ENCODE results near the gene SSPN. TPM values are rescaled to one million over a fixed set of nuclear protein-coding genes. Genes with fewer than 3 reads are reported as not detected.
A peak's percentile ranks its signal among the peaks of the same experiment; 100 is the strongest.
"Not testable (repeated sequence)": the region's sequence is repeated elsewhere in the genome, so short reads cannot be mapped to it uniquely, and the experiment has no call there.

SSPN gene
- total RNA-seq, 1 donor from 2014 or later = not detected

DNA sequence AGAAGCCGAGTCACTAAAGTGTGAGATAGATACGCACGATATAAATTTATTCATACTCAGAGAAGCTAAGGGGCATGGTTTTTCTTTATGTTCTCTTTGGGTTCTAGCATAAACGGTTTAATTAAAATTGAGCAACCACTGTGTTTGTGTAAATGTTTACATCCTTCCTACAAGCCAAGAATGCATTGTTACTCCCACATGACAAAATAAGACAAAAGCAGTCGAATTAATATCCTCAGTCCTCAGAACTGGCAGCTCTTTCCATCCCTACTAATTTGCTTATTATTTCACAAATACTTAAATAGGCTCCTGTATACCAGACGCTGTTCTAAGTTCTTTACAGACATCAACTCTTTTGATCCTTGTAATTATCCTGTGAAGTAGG is 32.0 kb downstream of the SSPN start:
- intact Hi-C loops (cut with micrococcal nuclease) = no loop called here

DNA sequence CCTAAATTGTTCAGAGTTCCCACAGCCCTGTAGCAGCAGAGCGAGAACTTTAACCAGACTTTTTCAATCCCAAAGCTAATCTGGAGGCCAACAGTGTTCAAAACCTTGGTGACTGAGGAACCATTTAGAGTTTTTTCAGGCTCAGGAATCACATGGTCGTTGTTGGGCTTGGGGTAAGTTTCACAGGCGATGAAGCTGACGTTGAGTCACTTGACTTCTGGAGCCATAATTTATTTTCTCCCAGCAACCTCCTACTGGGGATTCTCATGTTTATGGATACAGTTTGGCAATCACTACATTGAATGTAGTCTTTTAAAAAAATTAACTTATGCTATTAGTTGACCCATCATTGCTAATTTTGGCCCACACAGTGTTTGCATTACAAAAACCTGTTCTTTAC is 34.5 kb downstream of the SSPN start:
- H3K4me1 Mint-ChIP-seq = no peaks in the 10 kb centered on the region
- H3K27ac Mint-ChIP-seq = no peak overlapping the region
- H3K4me3 Mint-ChIP-seq = no peak overlapping the region
- intact Hi-C loops (cut with micrococcal nuclease) = no loop called here
- H3K36me3 Mint-ChIP-seq (ENCODE audit: low read depth) = no peaks in the 10 kb centered on the region
- peaks cover 44% of the 10 kb centered on the region for H3K27me3 Mint-ChIP-seq
- H3K9me3 Mint-ChIP-seq = no peaks in the 10 kb centered on the region
- no peak for DNase-seq

More for the DNA sequence above, 32.0 kb downstream of the SSPN start:
- Mint-ChIP-seq H3K36me3 (ENCODE audit: low read depth) (no peaks in the 10 kb centered on the region), H3K4me1 (no peaks in the 10 kb centered on the region), H3K27ac (no peak overlapping the region), H3K4me3 (no peak overlapping the region), H3K27me3 (peaks cover 44% of the 10 kb centered on the region), H3K9me3 (no peaks in the 10 kb centered on the region)
- no peak for DNase-seq

DNA sequence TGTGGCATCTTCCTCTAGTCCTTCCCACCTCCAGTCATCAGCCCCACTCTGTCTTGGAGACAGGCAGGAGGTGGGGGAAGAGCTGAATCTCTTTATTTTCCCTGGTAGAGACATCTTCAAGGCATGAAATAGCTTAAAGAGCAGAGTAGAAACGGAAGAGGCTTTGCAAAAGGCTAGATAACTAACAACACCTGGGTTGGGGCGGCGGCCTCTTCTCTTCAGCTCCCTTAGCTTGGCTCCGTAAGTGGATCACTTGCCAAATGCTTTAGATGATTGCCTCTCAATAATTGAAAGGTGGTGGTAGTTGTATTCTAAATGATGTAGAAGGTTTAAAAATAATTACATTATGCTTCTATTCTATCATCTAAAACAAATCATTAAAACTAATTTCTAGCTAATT is 36.1 kb downstream of the SSPN start:
- Mint-ChIP-seq H3K36me3 (ENCODE audit: low read depth) (no peaks in the 10 kb centered on the region), H3K4me3 (no peak overlapping the region), H3K4me1 (no peaks in the 10 kb centered on the region), H3K27me3 (peaks cover 40% of the 10 kb centered on the region), H3K9me3 (peaks cover 3% of the 10 kb centered on the region), H3K27ac (no peak overlapping the region)
- intact Hi-C loops (cut with micrococcal nuclease) = no loop called here
- no peak for DNase-seq

DNA sequence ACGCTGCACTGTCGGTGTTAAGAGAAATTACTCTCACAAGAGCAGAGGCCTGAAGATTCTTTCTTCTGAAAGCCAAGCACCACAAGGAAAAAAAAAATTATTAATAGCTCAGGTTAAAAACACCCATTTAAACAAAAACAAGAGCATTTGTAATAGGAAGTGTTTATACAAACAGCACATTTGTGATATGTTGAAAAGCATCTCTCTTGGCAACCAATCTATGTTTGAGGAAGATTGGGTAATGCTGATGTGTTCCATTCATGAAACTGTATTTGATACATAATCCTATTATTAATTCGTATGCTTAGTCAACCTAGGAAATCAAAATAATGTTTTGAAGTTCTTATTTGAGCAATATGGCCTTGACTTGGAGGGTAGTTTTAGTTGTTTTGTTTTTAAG is 36.5 kb downstream of the SSPN start:
- intact Hi-C loops (cut with micrococcal nuclease) = no loop called here
- H3K4me1 Mint-ChIP-seq = no peaks in the 10 kb centered on the region
- peaks cover 38% of the 10 kb centered on the region for H3K27me3 Mint-ChIP-seq
- H3K4me3 Mint-ChIP-seq = no peak overlapping the region
- H3K27ac Mint-ChIP-seq = no peak overlapping the region
- H3K36me3 Mint-ChIP-seq (ENCODE audit: low read depth) = no peaks in the 10 kb centered on the region
- no peak for DNase-seq
- H3K9me3 Mint-ChIP-seq = peaks cover 3% of the 10 kb centered on the region

DNA sequence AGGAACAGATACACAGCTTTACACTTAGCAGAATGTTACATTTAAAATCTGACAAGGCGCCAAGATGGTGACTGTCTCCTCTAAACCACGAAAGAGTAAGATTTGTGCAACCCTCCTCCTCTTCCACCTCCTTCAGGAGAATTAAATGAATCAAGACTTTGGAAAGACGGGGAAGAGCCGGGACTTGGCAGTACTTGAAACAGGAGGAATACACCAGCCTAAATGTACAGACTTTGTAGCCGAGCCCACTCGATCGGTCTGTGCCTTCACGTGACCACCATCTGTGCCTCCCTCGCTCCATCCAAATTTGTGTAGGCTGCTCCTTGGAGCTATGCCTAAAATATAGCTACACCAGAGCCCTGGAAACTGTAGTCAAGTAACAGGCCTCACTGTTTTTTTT is 38.3 kb downstream of the SSPN start:
- peaks cover 3% of the 10 kb centered on the region for H3K9me3 Mint-ChIP-seq

DNA sequence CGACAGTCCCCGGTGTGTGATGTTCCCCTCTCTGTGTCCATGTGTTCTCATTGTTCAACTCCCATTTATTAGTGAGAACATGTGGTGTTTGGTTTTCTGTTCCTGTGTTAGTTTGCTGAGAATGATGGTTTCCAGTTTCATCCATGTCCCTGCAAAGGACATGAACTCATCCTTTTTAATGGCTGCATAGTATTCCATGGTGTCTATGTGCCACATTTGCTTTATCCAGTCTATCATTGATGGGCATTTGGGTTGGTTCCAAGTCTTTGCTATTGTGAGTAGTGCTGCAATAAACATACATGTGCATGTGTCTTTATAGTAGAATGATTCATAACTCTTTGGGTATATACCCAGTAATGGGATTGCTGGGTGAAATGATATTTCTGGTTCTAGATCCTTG is 40.1 kb downstream of the SSPN start:
- H3K27me3 Mint-ChIP-seq = peaks cover 22% of the 10 kb centered on the region
- H3K36me3 Mint-ChIP-seq (ENCODE audit: low read depth); H3K27ac Mint-ChIP-seq; H3K4me3 Mint-ChIP-seq; H3K4me1 Mint-ChIP-seq; H3K9me3 Mint-ChIP-seq; DNase-seq; intact Hi-C loops (cut with micrococcal nuclease): not testable (repeated sequence)

More for the DNA sequence above, 38.3 kb downstream of the SSPN start:
- Mint-ChIP-seq H3K4me1 (no peaks in the 10 kb centered on the region), H3K27me3 (peaks cover 24% of the 10 kb centered on the region), H3K4me3 (no peak overlapping the region), H3K27ac (no peak overlapping the region), H3K36me3 (ENCODE audit: low read depth) (no peaks in the 10 kb centered on the region)
- peak; percentile 50 for DNase-seq
- intact Hi-C loops (cut with micrococcal nuclease) = no loop called here

DNA sequence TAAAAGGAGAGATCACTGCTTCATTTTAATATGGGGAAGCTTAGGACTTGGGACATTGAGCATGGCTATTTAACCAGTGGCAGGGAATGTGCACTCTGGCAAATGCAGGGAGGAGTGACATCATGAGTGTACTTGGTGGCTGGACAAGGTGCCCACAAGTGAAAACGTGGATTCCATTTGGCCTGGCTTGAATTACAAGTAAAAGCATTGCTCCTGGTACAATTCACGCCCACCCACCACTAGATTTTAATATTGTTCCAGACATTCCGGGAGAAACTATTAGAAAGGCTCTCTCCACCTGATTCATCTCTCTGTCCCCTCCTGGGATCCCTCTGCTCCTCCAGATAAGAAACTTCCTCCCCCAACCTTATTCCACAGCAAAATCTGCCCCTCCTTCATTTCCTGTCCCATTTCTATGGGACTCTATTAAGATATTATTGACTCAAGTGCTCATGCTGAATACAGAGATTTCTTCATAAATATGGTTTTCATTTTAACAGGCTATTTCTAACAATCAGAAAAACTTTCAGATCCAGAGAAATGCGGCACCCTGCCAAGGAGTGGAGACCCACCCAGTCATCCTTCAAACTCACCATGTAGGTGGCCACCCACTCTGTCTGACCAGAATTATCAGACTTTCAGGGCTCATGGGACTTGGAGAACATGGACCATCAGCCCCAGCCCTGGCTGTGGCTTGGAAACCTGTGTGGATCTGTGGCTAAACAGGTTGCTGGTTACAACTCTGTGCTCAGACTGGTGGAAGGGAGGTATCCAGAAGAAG is 43.2 kb downstream of the SSPN start:
- no peak for DNase-seq
- H3K27me3 Mint-ChIP-seq = peaks cover 24% of the 10 kb centered on the region
- H3K4me1 Mint-ChIP-seq = no peaks in the 10 kb centered on the region
- H3K4me3 Mint-ChIP-seq = no peak overlapping the region
- peaks cover 3% of the 10 kb centered on the region for H3K9me3 Mint-ChIP-seq
- H3K27ac Mint-ChIP-seq = no peak overlapping the region
- intact Hi-C loops (cut with micrococcal nuclease) = no loop called here
- H3K36me3 Mint-ChIP-seq (ENCODE audit: low read depth) = no peaks in the 10 kb centered on the region

DNA sequence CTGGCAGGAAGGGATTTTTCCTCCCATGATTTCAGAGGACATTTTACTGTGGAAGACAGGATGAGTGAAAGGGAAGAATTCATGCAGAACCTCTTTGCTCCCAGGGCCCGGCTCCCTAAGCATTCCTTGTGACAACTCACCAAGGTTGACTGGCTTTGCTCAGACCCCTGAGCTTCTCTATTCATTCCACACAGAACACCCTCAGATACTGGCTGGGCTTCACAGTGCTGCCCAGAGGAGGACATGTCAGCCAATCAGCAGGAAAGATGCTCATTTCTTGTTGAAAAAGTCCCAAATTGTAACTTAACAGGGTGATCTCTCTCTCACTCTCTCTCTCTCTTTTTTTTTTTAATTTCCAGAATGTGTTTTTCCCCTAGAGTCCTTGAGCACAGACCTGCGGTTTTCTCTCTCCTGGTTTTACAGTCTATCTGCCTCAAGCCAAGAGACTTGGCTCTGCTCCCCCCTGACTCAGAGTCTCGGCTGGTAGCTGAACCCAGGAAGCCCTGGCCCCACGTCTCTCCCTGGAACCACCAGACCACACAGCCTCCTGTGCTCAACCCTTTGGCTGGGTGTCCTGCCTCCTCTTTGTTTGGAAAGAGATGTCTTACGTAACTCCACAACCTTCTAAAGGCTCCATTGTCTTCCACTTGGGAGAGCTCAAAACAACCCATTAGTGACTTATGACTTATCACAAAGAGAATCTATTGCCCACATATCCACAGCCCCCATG is 43.9 kb downstream of the SSPN start:
- intact Hi-C loops (cut with micrococcal nuclease) = no loop called here
- H3K27me3 Mint-ChIP-seq = peaks cover 19% of the 10 kb centered on the region
- peaks cover 3% of the 10 kb centered on the region for H3K9me3 Mint-ChIP-seq
- no peak overlapping the region for H3K4me3 Mint-ChIP-seq
- peak; percentile 4 for DNase-seq
- no peaks in the 10 kb centered on the region for H3K36me3 Mint-ChIP-seq (ENCODE audit: low read depth)
- H3K4me1 Mint-ChIP-seq = no peaks in the 10 kb centered on the region
- no peak overlapping the region for H3K27ac Mint-ChIP-seq

DNA sequence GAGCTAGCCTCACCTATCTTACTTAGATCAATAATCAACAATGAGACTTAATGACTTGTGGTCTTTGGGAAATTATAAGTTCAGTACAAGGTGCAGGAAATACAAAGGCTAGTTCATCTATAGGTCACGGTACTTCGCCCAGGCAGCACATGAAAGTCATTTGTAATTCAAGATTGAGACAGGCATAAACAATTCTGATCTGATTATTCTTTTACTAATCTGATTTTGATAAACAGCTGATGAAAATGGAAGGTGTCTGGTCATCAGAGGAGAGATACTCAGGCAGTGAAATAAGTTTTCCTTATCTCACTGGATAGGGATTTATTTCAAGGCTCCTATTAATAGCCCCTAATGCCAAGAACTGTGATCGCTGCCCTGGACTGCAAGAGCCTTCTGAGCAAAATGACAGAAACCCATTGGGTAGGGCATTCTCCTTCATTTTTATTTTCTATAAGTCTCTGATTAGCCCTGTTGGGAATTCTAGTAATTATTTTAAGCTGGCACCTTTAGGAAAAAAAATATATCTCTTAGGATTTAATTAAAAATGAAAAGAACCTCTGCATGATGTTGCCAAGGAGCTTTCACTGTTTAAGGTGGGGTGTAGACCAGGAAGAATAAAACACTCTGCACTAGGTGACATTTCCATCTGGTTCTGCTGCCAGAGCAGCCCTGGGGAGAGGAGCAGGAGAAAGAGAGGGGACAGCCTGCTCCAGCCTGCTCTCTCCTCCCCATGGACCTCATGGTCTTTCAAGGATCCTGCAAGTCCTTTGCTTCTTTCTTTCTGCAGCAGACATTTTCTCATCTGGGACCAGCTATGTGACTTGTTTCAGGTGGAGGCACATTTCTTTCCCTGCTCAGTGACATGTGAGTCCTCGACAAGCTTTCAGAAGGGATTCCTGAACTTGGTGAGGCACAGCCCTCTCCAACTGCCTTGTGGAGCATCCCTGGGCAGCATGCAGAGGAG is 44.8 kb downstream of the SSPN start:
- Mint-ChIP-seq H3K9me3 (peaks cover 3% of the 10 kb centered on the region), H3K4me3 (no peak overlapping the region), H3K27me3 (peaks cover 19% of the 10 kb centered on the region), H3K27ac (no peak overlapping the region), H3K36me3 (ENCODE audit: low read depth) (no peaks in the 10 kb centered on the region), H3K4me1 (no peaks in the 10 kb centered on the region)
- no peak for DNase-seq
- intact Hi-C loops (cut with micrococcal nuclease) = no loop called here

DNA sequence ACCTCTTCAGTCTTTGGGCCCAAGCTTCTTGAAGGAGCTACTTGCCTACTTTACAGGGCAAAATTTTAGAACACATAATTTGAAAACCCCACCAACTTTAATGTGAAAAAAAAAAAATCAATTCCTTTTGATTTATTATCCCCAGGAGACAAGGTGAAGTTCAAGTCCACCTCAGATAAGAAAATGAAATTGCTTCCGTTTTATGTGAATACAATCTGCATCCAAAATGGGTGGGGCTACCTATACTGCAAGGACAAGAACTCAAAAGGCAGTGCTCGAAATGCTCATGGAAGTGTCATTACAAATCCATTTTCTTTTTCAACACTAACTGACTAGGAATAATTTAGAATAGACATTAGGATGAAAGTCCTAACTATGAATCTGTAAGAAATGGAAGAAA is 45.7 kb downstream of the SSPN start:
- no peak for DNase-seq
- H3K27ac Mint-ChIP-seq = no peak overlapping the region
- peaks cover 14% of the 10 kb centered on the region for H3K27me3 Mint-ChIP-seq
- H3K36me3 Mint-ChIP-seq (ENCODE audit: low read depth) = no peaks in the 10 kb centered on the region
- H3K9me3 Mint-ChIP-seq = no peaks in the 10 kb centered on the region
- no peak overlapping the region for H3K4me3 Mint-ChIP-seq
- intact Hi-C loops (cut with micrococcal nuclease) = no loop called here
- H3K4me1 Mint-ChIP-seq = no peaks in the 10 kb centered on the region

DNA sequence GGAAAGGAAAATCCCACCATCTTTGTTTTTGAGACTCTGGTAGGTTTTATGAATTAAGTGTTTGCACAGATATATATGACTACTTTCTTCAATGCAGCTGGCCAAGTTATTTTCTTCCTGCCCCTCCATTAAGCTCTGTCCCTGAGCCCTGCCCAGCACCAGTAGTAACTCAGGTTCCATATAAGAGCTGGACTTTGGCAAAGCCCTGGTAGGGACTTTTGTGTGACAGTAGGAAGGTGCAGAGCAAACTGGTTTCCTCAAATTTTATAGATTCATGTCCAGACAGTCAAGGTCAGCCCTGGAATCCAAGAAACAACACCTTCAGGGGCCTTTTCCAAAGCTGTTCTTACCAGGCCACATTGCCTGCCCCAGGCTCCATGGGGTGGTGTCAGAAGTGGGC is 47.3 kb downstream of the SSPN start:
- Mint-ChIP-seq H3K4me3 (no peak overlapping the region), H3K4me1 (no peaks in the 10 kb centered on the region), H3K9me3 (no peaks in the 10 kb centered on the region), H3K27me3 (peaks cover 13% of the 10 kb centered on the region), H3K36me3 (ENCODE audit: low read depth) (no peaks in the 10 kb centered on the region), H3K27ac (no peak overlapping the region)
- intact Hi-C loops (cut with micrococcal nuclease) = no loop called here
- DNase-seq = no peak

DNA sequence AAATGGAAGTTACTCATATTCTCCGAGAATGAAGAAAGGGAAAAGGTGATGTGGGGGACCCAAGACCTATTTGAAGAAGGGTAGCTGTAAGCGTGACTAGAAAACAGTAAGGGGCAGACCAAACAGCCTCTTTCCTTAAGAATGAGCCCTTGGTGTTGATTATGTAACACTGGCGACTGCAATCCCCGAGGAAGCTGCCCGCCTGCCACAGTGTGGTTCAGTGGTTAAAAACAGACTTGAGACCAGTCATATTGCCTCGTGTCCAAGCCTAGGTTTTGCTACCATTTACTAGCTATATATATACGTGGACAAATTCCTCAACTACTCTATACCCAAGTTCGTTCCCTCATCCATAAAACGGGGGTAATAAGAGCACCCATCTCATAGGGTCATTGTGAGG is 49.1 kb downstream of the SSPN start:
- DNase-seq = no peak
- Mint-ChIP-seq H3K4me3 (no peak overlapping the region), H3K4me1 (no peaks in the 10 kb centered on the region), H3K36me3 (ENCODE audit: low read depth) (no peaks in the 10 kb centered on the region), H3K27ac (no peak overlapping the region), H3K27me3 (peaks cover 8% of the 10 kb centered on the region), H3K9me3 (no peaks in the 10 kb centered on the region)
- intact Hi-C loops (cut with micrococcal nuclease) = no loop called here

DNA sequence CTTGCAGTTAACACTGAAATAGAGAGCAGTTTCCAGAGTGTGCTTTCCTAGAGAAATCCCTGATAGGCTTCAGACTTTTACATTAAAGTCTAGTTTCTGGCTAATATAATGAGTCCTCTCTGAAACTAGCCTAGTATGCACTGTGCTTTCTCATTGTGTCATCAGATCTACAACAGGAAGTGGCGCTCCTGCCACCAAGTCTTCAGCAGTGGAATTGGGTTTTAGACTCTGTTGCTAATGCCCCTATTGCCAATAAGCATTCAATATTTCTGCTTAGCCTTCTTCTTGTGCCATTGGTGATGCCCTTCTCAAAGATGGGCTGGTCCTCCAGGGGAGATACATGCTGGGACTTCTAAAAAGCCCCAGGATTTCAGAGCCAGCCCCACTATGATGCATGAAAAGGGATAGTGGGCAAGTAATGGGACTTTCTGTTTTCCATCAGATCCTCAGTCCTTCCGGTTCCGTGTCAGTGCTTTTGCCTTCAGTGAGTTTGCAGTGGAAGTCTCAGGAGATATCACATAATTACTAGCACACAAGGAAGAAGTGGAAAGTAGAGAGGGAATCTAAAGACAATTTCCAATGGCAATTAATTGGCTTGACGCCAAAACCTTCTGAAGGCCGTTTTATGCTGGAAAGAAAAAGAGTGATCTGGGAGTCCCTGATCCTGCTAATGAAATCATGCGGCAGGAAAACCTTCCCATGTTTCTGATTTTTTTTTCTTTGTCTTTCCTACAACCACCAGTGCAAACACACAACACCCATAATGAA is 50.0 kb downstream of the SSPN start:
- no peak for DNase-seq
- Mint-ChIP-seq H3K36me3 (ENCODE audit: low read depth) (no peaks in the 10 kb centered on the region), H3K4me3 (no peak overlapping the region), H3K27ac (no peak overlapping the region), H3K9me3 (no peaks in the 10 kb centered on the region), H3K27me3 (peaks cover 6% of the 10 kb centered on the region), H3K4me1 (no peaks in the 10 kb centered on the region)
- intact Hi-C loops (cut with micrococcal nuclease) = no loop called here
